Glutamatergic neuron (in vitro differentiated cells): ENCODE results near the gene ALDOC. TPM values are rescaled to one million over a fixed set of nuclear protein-coding genes. Genes with fewer than 3 reads are reported as not detected.
"Not testable (repeated sequence)": the region's sequence is repeated elsewhere in the genome, so short reads cannot be mapped to it uniquely, and the experiment has no call there.

Experiments used
- DNase-seq: peaks from one replicate; pipeline ENCODE4 v3.0.0; 2022
- H3K27ac Mint-ChIP-seq: one replicate; pipeline ENCODE4 v1.8.0; 2020; ENCODE audit warnings: mild to moderate bottlenecking, mixed read lengths, inconsistent platforms; ENCODE audit not compliant: unreplicated experiment
- H3K27me3 Mint-ChIP-seq: one replicate; pipeline ENCODE4 v1.8.0; 2020; ENCODE audit warnings: mild to moderate bottlenecking, moderate library complexity, mixed read lengths, inconsistent platforms; ENCODE audit not compliant: unreplicated experiment
- H3K36me3 Mint-ChIP-seq: one replicate; pipeline ENCODE4 v1.8.0; 2020; ENCODE audit warnings: mild to moderate bottlenecking, mixed read lengths, inconsistent platforms; ENCODE audit not compliant: unreplicated experiment
- H3K4me1 Mint-ChIP-seq: one replicate; pipeline ENCODE4 v1.8.0; 2020; ENCODE audit warnings: mild to moderate bottlenecking, low read depth, mixed read lengths, inconsistent platforms; ENCODE audit not compliant: unreplicated experiment
- H3K4me3 Mint-ChIP-seq: one replicate; pipeline ENCODE4 v1.8.0; 2020; ENCODE audit warnings: mild to moderate bottlenecking, mixed read lengths, inconsistent platforms; ENCODE audit not compliant: unreplicated experiment
- H3K9me3 Mint-ChIP-seq: one replicate; pipeline ENCODE4 v1.8.0; 2020; ENCODE audit warnings: mild to moderate bottlenecking, moderate library complexity, mixed read lengths, inconsistent platforms; ENCODE audit not compliant: unreplicated experiment
- total RNA-seq: library from RNA; stranded (reverse); fragmentation: NEBNext Ultra II Directional; extraction: Animal tissue kit (Norgen Biotek cat#: 25700); gene quantifications from one replicate; pipeline ENCODE4 v1.2.1, GENCODE V29; 2021; ENCODE audit not compliant: unreplicated experiment
- TF ChIP-seq, protein P1 (sequence below): fragments of 200-600 bp; sonication (generic); IDR thresholded peaks from one replicate; pipeline ENCODE4 v1.5.0; 2021; ENCODE audit not compliant: partially characterized antibody, unreplicated experiment

ALDOC gene
- total RNA-seq, 1 donor from 2014 or later: 50.9 TPM

DNA sequence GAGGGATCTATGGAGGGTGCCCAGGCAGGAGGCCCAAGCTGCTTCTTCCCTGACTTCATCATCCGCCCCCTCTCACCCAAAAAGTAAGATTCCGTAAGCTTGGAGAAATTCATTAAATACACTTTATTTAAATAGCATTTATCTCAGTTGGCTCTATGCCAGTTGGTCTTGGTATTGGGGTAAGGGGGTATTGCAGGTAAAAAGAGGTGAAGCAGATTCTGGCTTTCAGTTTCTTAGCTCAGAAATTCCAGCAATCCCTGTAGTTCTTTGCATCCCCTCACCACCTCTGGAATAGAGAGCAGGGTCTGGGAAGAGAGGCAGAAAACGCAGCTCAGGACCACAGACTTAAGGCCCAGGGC, 750 bp upstream of the ALDOC start:
- peaks cover 4% of the 10 kb centered on the region for H3K27me3 Mint-ChIP-seq
- H3K9me3 Mint-ChIP-seq: peaks cover 7% of the 10 kb centered on the region
- TF ChIP-seq, protein P1, sequence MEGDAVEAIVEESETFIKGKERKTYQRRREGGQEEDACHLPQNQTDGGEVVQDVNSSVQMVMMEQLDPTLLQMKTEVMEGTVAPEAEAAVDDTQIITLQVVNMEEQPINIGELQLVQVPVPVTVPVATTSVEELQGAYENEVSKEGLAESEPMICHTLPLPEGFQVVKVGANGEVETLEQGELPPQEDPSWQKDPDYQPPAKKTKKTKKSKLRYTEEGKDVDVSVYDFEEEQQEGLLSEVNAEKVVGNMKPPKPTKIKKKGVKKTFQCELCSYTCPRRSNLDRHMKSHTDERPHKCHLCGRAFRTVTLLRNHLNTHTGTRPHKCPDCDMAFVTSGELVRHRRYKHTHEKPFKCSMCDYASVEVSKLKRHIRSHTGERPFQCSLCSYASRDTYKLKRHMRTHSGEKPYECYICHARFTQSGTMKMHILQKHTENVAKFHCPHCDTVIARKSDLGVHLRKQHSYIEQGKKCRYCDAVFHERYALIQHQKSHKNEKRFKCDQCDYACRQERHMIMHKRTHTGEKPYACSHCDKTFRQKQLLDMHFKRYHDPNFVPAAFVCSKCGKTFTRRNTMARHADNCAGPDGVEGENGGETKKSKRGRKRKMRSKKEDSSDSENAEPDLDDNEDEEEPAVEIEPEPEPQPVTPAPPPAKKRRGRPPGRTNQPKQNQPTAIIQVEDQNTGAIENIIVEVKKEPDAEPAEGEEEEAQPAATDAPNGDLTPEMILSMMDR: no peak
- H3K36me3 Mint-ChIP-seq: no peaks in the 10 kb centered on the region
- H3K27ac Mint-ChIP-seq: no peak overlapping the region
- peak overlapping the region; percentile 39 for H3K4me3 Mint-ChIP-seq
- no peak for DNase-seq
- H3K4me1 Mint-ChIP-seq: peaks cover 2% of the 10 kb centered on the region

GRCh38 chr17:28576016-28576415, 679 bp downstream of the ALDOC start:
- H3K27me3 Mint-ChIP-seq, H3K4me1 Mint-ChIP-seq, DNase-seq, H3K9me3 Mint-ChIP-seq, H3K36me3 Mint-ChIP-seq: not testable (repeated sequence)
- Mint-ChIP-seq H3K27ac (peak overlapping the region; percentile 52), H3K4me3 (peak overlapping the region; percentile 89)

- TF ChIP-seq, protein P1: no peak
- H3K27ac Mint-ChIP-seq: no peak overlapping the region
- peak overlapping the region; percentile 42 for H3K4me3 Mint-ChIP-seq
- DNase-seq: no peak
- peaks cover 8% of the 10 kb centered on the region for H3K9me3 Mint-ChIP-seq
- H3K27me3 Mint-ChIP-seq: peaks cover 4% of the 10 kb centered on the region
- peaks cover 3% of the 10 kb centered on the region for H3K4me1 Mint-ChIP-seq
- no peaks in the 10 kb centered on the region for H3K36me3 Mint-ChIP-seq
Measured at GRCh38 chr17:28575126-28575795, 1.4 kb downstream of the ALDOC start.

GRCh38 chr17:28574526-28574925, 2.2 kb downstream of the ALDOC start:
- TF ChIP-seq, protein P1: peak; percentile 33
- no peak overlapping the region for H3K27ac Mint-ChIP-seq
- no peak for DNase-seq
- peaks cover 4% of the 10 kb centered on the region for H3K27me3 Mint-ChIP-seq
- H3K9me3 Mint-ChIP-seq: peaks cover 8% of the 10 kb centered on the region
- peaks cover 6% of the 10 kb centered on the region for H3K4me1 Mint-ChIP-seq
- no peaks in the 10 kb centered on the region for H3K36me3 Mint-ChIP-seq
- peak overlapping the region; percentile 42 for H3K4me3 Mint-ChIP-seq

- H3K9me3 Mint-ChIP-seq: peaks cover 8% of the 10 kb centered on the region
Measured at GRCh38 chr17:28573966-28574480, 2.7 kb downstream of the ALDOC start.

More at GRCh38 chr17:28573966-28574480, 2.7 kb downstream of the ALDOC start:
- TF ChIP-seq, protein P1: no peak
- Mint-ChIP-seq H3K4me1 (peaks cover 6% of the 10 kb centered on the region), H3K4me3 (no peak overlapping the region), H3K36me3 (no peaks in the 10 kb centered on the region), H3K27me3 (peaks cover 4% of the 10 kb centered on the region), H3K27ac (no peak overlapping the region)
- DNase-seq: no peak
